Breast epithelium (tissue), 3 donors: ENCODE results near the gene FNDC3B.

Source experiments
- CTCF ChIP-seq, 3 donors: fragments of 450-650 bp; IDR thresholded peaks; one replicate each; pipeline ENCODE4 v1.5.1; 2016 to 2017; ENCODE audit warnings: antibody characterized with exemption in 3 of 3, mild to moderate bottlenecking in 3 of 3, moderate library complexity in 3 of 3
- POLR2AphosphoS5 ChIP-seq, 3 donors: sonication (generic); formaldehyde crosslinking; IDR thresholded peaks; one replicate each; pipeline ENCODE4 v1.6.1; 2017; ENCODE audit warnings: antibody characterized with exemption in 3 of 3

- no peak for TF ChIP-seq POLR2AphosphoS5 (IDR thresholded peaks at IDR 0.05)
- TF ChIP-seq CTCF (IDR thresholded peaks at IDR 0.05) = no peak
These were observed 340.0 kb downstream of the FNDC3B start for GRCh38 chr3:172379372-172379771.
